ENCODE data around the gene NCKAP5L.

- no peak for TF ChIP-seq POLR2AphosphoS5 (IDR thresholded peaks at IDR 0.05; ENCODE audit: low read depth, low read length)
- no peak for TF ChIP-seq POLR2A (IDR thresholded peaks at IDR 0.05; ENCODE audit: low read depth, low read length)
- TF ChIP-seq TAF1 (IDR thresholded peaks at IDR 0.05; ENCODE audit: borderline replicate concordance, low read depth, low read length), result no peak
Observed at GRCh38 chr12:49868449-49868848, 40.2 kb upstream of the NCKAP5L start.
